HG03520 (cell line): Measurements from ENCODE around the gene ADAP2.
"Not testable (repeated sequence)": the region's sequence is repeated elsewhere in the genome, so short reads cannot be mapped to it uniquely, and the experiment has no call there.

Experiments
- ATAC-seq: cut with Tn5 transposase; IDR thresholded peaks from one replicate; pipeline ENCODE4 v1.9.1; 2021; ENCODE audit warnings: mild to moderate bottlenecking, moderate library complexity; ENCODE audit not compliant: unreplicated experiment

The ADAP2 gene

DNA sequence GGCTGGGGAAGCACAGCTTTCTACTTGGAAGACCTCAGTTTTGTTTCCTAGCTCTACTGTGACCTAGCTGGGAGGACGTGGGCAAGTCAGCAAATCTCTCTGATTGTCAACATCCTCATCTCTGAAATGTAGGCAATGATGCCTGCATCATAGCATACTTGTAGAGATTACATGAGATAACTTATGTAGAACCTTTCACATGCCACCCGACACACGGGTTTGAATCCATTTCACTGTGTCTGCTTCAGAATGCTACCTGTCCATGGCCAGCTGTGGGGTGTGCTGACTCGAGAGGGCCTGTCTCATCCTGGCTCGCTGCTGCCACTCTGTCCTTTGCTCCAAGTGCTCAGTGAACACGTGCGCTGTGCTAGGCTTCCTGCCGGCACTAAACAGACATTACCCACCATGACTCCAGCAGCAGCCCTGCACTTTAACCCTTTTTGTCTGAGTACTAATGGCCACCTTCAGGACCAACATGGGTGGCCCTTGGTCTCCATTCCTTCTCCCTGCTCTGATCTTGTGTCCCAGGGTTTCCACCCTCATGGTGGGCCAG is 7.4 kb downstream of the ADAP2 start:
- ATAC-seq: no peak

- not testable (repeated sequence) for ATAC-seq
Observed at GRCh38 chr17:30929861-30930260, 8.1 kb downstream of the ADAP2 start.

- ATAC-seq: no peak
Observed at GRCh38 chr17:30930495-30930894, 8.8 kb downstream of the ADAP2 start.

DNA sequence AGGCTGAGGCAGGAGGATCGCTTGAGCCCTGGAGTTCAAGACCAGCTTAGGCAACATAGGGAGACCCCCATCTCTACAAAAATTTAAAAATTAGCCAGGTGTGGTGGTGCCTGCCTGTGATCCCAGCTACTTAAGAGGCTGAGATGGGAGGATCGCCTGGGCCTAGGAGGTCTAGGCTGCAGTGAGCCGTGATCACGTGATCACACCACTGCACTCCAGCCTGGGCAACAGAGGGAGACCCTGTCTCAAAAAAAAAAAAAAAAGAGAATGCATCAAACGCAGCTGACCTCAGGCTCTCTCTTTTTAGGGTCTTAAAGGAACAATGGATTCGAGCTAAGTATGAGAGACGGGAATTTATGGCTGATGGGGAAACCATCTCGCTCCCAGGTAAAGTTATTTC is 9.8 kb downstream of the ADAP2 start:
- ATAC-seq: not testable (repeated sequence)

DNA sequence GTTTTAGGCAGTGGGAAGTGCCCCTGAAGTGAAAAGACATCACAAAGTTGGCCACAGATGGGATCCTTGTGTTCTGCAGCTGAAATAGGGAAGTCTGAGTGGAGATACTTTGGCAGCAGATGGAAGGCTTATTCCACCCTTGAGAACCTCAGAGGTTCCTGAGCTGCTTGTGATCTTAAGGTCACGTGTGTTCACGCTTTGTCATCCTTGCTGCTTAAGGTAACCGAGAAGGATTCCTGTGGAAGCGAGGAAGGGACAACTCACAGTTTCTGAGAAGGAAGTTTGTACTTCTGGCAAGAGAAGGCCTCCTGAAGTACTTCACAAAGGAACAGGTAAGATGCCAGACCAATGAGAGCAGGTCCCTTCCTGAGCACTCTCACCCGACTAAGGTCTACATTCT is 12.2 kb downstream of the ADAP2 start:
- no peak for ATAC-seq

GRCh38 chr17:30939051-30939689 is 17.4 kb downstream of the ADAP2 start:
- ATAC-seq: no peak

DNA sequence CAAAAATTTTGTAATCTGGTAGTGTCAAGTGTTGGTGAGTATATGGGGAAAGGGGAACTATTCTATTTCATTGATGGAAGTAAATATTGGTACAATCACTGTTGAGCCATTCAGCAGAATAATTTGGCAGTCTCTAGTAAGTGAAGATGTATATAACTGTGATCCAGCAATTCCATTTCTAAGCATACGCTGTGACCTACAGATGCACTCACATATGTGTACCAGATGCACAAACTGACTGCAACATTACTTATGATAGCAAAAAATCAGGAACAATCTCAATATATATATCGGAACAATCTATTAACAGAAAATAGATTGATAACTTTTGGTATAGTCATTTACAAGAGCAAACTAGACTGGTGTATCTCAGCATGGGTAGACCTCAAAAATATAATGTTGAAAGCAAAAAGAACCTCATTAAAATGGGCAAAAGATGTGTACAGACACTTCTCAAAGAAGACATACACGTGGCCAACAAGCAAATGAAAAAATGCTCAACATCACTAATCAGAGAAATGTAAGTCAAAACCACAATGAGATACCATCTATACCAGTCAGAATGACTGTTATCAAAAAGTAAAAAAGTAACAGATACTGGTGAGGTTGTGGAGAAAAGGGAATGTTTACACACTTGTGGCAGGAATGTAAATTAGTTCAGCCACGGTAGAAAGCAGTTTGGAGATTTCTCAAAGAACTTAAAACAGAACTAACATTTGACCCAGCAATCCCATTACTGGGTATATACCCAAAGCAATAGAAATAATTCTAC is 20.7 kb downstream of the ADAP2 start:
- ATAC-seq: no peak

DNA sequence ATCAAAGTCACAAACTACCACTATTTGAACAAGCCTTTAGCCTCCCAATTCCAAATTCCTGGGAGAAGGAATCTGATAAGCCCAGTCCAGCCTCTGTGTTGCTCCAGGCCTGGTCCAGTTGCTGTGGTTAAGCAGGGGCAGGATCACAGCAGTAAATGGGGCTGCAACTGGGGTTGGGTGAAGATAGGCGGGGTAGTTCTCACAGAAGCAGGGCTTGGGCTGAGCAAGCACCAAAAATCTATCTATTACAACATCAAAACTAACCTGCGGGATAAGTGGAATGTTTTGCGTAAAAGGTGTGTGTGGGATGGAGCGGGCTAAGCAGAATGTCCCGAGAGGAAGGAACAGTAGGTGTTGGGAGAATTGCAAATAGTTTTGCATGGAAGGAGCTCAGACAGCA is 26.1 kb downstream of the ADAP2 start:
- ATAC-seq: no peak

GRCh38 chr17:30950189-30950588 is 28.4 kb downstream of the ADAP2 start:
- no peak for ATAC-seq

DNA sequence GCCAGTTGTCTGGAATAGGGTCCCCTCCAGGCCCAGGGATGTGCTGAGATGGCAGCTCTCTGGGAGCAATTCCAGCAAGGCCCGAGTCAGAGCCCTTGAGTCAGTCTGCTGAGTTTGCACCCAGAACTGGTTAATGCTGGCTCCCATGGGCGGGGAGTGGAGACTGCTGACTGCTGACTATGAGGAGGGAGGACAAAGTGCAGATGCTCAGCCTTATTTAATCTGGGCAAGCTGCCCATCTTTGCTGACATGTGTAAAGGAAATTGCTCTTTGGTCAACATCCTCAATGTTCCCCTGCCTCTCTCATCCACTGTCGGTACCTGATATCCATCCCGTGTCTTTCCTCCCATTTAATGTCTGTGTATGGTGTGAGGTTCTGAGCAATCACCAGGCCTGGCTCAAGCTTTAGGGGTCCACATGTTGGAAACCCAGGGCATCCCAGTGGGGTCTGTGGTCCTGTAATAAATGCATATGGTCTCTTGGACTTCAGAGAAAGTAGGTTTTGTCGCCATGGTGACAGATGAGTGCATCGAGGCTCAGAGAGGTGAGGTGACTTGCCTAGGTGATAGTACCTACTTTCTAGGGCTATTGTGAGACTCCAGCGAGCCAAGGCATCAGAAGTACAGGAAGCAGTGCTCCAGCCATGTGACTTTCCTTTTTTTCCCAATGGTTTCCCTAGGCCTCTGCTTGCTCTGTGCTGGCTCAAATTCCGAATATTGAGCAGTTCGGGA is 29.1 kb downstream of the ADAP2 start:
- ATAC-seq: no peak

- no peak for ATAC-seq
Observed at GRCh38 chr17:30952638-30953393, 31.1 kb downstream of the ADAP2 start.

DNA sequence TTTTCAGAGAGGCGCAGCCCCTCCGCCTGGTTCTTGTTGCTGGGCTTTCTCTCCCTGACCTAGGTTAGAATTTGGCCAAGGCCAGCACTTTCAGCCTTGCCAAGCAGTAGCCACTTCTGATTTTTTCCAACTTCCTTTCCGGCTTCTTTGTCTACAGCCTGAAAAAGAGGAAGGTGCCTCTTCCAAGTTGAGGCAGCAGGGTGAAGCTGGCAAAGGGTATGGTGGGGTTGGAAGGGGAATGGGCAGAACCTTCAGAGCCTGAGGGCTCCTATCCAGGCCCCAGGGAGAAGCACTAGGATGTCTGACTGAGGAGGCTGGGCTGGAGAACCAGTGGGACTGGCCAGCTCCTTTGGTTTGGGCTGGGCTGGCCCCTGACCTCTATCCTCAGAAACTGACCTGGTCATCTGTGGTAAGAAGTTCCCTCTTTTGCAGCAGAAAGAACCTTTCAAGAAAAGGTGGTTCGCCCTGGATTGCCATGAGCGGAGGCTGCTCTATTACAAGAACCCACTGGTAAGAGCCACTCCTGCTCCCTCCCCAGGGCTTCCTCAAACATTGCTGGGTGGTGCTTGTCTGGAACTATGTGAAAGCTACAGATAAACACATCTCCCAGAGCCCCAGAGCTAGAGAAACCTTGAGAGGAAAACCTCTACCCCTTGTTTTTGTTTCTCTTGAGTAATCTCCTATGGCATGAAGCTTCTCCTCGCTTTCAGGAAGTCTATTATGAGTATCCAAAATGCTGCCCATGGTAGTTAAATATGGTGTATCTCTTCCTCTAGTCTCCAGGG is 32.5 kb downstream of the ADAP2 start:
- no peak for ATAC-seq

GRCh38 chr17:30956764-30957374 is 35.1 kb downstream of the ADAP2 start:
- no peak for ATAC-seq

DNA sequence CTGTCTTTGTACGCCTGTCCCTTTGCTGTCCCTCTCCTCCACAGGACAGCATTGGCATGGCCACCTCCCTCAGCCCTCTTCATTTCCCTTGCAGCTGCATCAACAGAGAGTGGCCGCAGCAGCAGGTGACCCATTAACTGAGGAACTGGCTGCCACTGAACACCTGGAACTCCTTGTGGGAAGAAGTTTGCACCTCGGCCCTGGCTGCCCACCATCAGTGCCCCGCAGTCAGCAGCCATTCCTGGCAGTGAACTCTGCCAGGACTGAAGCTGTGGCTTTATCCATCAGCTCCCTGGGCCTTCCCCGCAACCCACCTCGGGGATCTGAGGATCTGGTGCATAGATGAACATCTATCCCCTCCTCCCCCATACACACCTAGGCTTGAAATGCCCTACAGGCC is 36.0 kb downstream of the ADAP2 start:
- no peak for ATAC-seq

DNA sequence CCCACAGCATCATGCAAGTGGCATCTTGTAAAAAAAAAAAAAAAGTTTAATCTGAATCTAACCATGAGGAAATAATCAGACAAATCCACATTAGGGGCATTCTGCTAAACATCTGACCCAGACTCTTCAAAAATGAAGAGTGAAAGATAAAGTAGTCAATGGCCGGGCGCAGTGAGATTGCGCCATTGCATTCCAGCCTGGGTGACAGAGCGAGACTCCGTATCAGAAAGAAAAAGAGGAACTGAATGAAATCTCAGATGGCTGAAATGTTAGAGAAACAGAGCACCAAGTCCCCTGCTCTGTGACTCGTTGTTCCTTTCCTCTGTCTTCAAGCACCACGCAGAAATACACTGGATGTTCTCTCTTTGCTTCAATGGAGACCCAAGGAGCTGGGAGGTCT is 36.4 kb downstream of the ADAP2 start:
- ATAC-seq: no peak

- no peak for ATAC-seq
Observed at GRCh38 chr17:30961209-30962188, 39.8 kb downstream of the ADAP2 start.

DNA sequence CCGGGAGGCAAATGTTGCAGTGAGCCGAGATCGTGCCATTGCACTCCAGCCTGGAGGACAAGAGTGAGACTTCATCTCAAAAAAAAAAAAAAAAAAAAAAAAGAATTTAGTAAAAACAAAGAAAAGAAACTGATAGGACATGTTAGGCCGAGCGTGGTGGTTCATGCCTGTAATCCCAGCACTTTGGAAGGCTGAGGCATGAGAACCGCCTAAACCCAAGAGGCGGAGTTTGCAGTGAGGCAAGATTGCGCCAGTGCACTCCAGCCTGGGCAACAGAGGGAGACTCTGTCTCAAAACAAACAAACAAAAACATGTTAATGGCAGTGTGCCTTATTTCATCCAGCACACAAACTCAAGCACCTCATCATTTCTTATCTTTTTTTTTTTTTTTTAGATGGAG is 42.6 kb downstream of the ADAP2 start:
- ATAC-seq: not testable (repeated sequence)

- no peak for ATAC-seq
Observed at GRCh38 chr17:30964876-30965275, 43.1 kb downstream of the ADAP2 start.

- ATAC-seq: no peak
Observed at GRCh38 chr17:30965686-30966085, 43.9 kb downstream of the ADAP2 start.
